HepG2 (cell line): ENCODE measurements around the gene ERF. TPM values are rescaled to one million over a fixed set of nuclear protein-coding genes. Genes with fewer than 3 reads are reported as not detected.

ENCODE experiments used
- BORCS8-MEF2B ChIP-seq: sonication (generic); formaldehyde crosslinking; IDR thresholded peaks from 2 replicates; pipeline ENCODE4 v1.8.0; 2022; ENCODE audit warnings: mild to moderate bottlenecking, missing genetic modification reagents
- CBX1 ChIP-seq: IDR thresholded peaks from one replicate; pipeline ENCODE4 v1.6.1; 2016; ENCODE audit warnings: antibody characterized with exemption, low read depth
- CBX5 ChIP-seq: sonication (generic); formaldehyde crosslinking; IDR thresholded peaks from 2 replicates; pipeline ENCODE4 v1.4.0; 2020; ENCODE audit warnings: missing genetic modification reagents, borderline replicate concordance
- GTF2F1 ChIP-seq: fragments of 150-350 bp; IDR thresholded peaks from 2 replicates; pipeline ENCODE4 v1.6.1; 2014; ENCODE audit warnings: low read length
- MTA3 ChIP-seq: sonication (generic); formaldehyde crosslinking; IDR thresholded peaks from 2 replicates; pipeline ENCODE4 v1.4.0; 2020; ENCODE audit warnings: missing genetic modification reagents
- NFIC ChIP-seq: IDR thresholded peaks from 2 replicates; pipeline ENCODE4 v1.6.1; 2012; ENCODE audit warnings: mild to moderate bottlenecking, low read length, inconsistent platforms
- NFYC ChIP-seq: IDR thresholded peaks from 2 replicates; pipeline ENCODE4 v1.6.1; 2016; ENCODE audit warnings: missing genetic modification reagents, missing compliant biosample characterization
- SMAD1 ChIP-seq: sonication (generic); formaldehyde crosslinking; IDR thresholded peaks from 2 replicates; pipeline ENCODE4 v1.4.0; 2020; ENCODE audit warnings: missing genetic modification reagents, low read depth, mild to moderate bottlenecking, borderline replicate concordance
- TARDBP ChIP-seq: sonication (generic); formaldehyde crosslinking; IDR thresholded peaks from 2 replicates; pipeline ENCODE4 v1.8.0; 2022; ENCODE audit warnings: mild to moderate bottlenecking, missing genetic modification reagents
- TCF7 ChIP-seq: sonication (generic); IDR thresholded peaks from 2 replicates; pipeline ENCODE4 v1.6.1; 2016; ENCODE audit warnings: antibody characterized with exemption, low read depth
- TFDP2 ChIP-seq: sonication (generic); formaldehyde crosslinking; IDR thresholded peaks from 2 replicates; pipeline ENCODE4 v1.4.0; 2020; ENCODE audit warnings: missing genetic modification reagents
- THAP11 ChIP-seq: IDR thresholded peaks from 2 replicates; pipeline ENCODE4 v1.6.1; 2016; ENCODE audit warnings: missing biosample characterization, missing genetic modification reagents
- TMF1 ChIP-seq: sonication (generic); formaldehyde crosslinking; IDR thresholded peaks from 2 replicates; pipeline ENCODE4 v1.8.1; 2022; ENCODE audit warnings: low read depth, missing genetic modification reagents
- ZBTB44 ChIP-seq: sonication (generic); formaldehyde crosslinking; IDR thresholded peaks from 2 replicates; pipeline ENCODE4 v1.4.0; 2020; ENCODE audit warnings: missing genetic modification reagents
- ZNF224 ChIP-seq: sonication (generic); formaldehyde crosslinking; IDR thresholded peaks from 2 replicates; pipeline ENCODE4 v1.5.0; 2020; ENCODE audit warnings: mild to moderate bottlenecking, missing genetic modification reagents
- ZNF350 ChIP-seq: sonication (generic); formaldehyde crosslinking; IDR thresholded peaks from 2 replicates; pipeline ENCODE4 v1.4.0; 2020; ENCODE audit warnings: mild to moderate bottlenecking, low read depth, missing genetic modification reagents, borderline replicate concordance
- polyA plus RNA-seq, 8 experiments: library from polyadenylated mRNA; depleted of rRNA in 3 of 8; stranded (reverse) in 7 of 8; unstranded in 1 of 8; fragments of >200 nt; fragmentation: Illumina TruSeq in 4 of 8; extraction: Trizol in 4 of 8; gene quantifications; 2 replicates each; pipeline versions ENCODE4 v1.2.1 to v1.2.3, GENCODE V29; 2011 to 2016; ENCODE audit warnings: low read depth in 4 of 8, missing spikeins in 1 of 8, mixed read lengths in 1 of 8; ENCODE audit not compliant: insufficient read depth in 1 of 8
- total RNA-seq, 5 experiments: library from RNA; depleted of rRNA; stranded (reverse); fragments of >200 nt; fragmentation: Illumina TruSeq; extraction: Trizol; gene quantifications; 2 replicates each; pipeline ENCODE4 v1.2.3, GENCODE V29; 2016; ENCODE audit warnings: low read depth in 1 of 5
- TF ChIP-seq, protein P1 (sequence below): sonication (generic); formaldehyde crosslinking; IDR thresholded peaks from 2 replicates; pipeline ENCODE4 v1.5.1; 2020; ENCODE audit warnings: missing genetic modification reagents, mild to moderate bottlenecking, borderline replicate concordance
- TF ChIP-seq, protein P2 (sequence below): sonication (generic); formaldehyde crosslinking; conservative IDR thresholded peaks from 2 replicates; pipeline ENCODE4 v1.8.0; 2022; ENCODE audit warnings: mild to moderate bottlenecking, moderate library complexity, missing genetic modification reagents
- TF ChIP-seq, protein P3 (sequence below): IDR thresholded peaks from 2 replicates; pipeline ENCODE4 v1.6.1; 2016
- TF ChIP-seq, protein P4 (sequence below): sonication (generic); formaldehyde crosslinking; IDR thresholded peaks from 2 replicates; pipeline ENCODE4 v1.8.1; 2023; ENCODE audit warnings: missing genetic modification reagents, inconsistent platforms, borderline replicate concordance

Gene ERF
- total and polyA plus RNA-seq, 2 of the 13 experiments (the other 11 are each of a cell fraction or from before 2014, with no cell fraction given) = 67.1 to 69.9 TPM

DNA sequence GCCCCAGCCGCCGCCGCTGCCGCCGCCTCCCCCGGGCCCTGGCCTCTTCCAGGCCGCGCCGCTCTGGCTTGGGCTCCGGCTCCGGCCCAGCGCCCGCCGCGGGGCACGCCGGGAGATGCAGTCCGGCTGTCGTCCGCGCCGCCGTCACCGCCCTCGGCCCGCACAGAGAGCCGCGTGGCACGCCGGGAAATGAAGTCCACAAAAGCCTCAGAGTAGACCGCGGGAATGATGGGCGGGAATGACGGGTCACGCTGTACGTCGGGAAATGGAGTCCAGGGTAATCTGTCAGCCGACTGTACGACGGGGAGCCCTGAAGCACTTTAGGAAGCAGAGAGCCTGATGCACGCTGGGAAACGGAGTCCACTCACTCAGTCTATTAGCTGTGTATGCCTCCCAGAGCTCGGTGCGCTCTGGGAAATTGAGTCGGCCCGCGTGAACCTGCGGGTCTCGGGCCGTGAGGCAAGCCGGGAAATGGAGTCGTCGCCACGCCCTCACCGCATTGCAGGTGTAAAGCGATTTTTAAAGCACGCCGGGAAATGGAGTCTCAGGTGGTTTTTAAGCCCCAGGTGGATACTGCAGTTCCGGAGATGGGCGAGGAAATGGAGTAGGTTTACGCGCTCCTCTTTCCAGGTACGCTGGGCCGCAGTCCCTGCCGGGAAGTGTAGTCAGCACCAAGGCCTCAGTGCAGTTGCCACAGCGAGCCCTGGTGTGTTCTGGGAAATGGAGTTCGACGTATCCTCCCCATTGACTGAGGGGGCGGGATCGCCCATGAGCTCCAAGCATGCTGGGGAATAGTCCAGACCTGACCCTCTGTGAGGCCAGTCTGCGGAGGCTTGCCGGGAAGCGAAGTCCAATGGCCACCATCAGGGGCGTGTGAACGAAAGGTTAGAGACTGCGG lies 12.2 kb downstream of the ERF start, which contains the start of gene GSK3A (continued):
- no peak for TF ChIP-seq ZBTB44 (CRISPR knock-in tag)
- peak; percentile 21 for TF ChIP-seq CBX1
- 0 out of 2 replicates have a peak, but pooled peaks have one; percentile 39 for TF ChIP-seq ZNF224 (CRISPR knock-in tag)
- 0 out of 2 replicates have a peak, but pooled peaks have one; percentile 21 for TF ChIP-seq TCF7
- no peak; the same call in 1 of the 2 replicates for TF ChIP-seq CBX5 (CRISPR knock-in tag)
- TF ChIP-seq, protein P1, sequence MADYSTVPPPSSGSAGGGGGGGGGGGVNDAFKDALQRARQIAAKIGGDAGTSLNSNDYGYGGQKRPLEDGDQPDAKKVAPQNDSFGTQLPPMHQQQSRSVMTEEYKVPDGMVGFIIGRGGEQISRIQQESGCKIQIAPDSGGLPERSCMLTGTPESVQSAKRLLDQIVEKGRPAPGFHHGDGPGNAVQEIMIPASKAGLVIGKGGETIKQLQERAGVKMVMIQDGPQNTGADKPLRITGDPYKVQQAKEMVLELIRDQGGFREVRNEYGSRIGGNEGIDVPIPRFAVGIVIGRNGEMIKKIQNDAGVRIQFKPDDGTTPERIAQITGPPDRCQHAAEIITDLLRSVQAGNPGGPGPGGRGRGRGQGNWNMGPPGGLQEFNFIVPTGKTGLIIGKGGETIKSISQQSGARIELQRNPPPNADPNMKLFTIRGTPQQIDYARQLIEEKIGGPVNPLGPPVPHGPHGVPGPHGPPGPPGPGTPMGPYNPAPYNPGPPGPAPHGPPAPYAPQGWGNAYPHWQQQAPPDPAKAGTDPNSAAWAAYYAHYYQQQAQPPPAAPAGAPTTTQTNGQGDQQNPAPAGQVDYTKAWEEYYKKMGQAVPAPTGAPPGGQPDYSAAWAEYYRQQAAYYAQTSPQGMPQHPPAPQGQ (CRISPR knock-in tag) = no peak
- TF ChIP-seq BORCS8-MEF2B (CRISPR knock-in tag) = no peak
- TF ChIP-seq THAP11 (CRISPR knock-in tag) = peak; percentile 97
- TF ChIP-seq NFYC = no peak; the same call in none of the 2 replicates
- TF ChIP-seq, protein P2, sequence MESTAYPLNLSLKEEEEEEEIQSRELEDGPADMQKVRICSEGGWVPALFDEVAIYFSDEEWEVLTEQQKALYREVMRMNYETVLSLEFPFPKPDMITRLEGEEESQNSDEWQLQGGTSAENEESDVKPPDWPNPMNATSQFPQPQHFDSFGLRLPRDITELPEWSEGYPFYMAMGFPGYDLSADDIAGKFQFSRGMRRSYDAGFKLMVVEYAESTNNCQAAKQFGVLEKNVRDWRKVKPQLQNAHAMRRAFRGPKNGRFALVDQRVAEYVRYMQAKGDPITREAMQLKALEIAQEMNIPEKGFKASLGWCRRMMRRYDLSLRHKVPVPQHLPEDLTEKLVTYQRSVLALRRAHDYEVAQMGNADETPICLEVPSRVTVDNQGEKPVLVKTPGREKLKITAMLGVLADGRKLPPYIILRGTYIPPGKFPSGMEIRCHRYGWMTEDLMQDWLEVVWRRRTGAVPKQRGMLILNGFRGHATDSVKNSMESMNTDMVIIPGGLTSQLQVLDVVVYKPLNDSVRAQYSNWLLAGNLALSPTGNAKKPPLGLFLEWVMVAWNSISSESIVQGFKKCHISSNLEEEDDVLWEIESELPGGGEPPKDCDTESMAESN (CRISPR knock-in tag) = peak; percentile 82
- no peak for TF ChIP-seq TMF1 (CRISPR knock-in tag)
- TF ChIP-seq TARDBP (CRISPR knock-in tag) = peak; percentile 45; the same call in 1 of the 2 replicates
- TF ChIP-seq SMAD1 = no peak
- no peak for TF ChIP-seq GTF2F1
- no peak for TF ChIP-seq MTA3 (CRISPR knock-in tag)
- no peak for TF ChIP-seq NFIC
- TF ChIP-seq, protein P3, sequence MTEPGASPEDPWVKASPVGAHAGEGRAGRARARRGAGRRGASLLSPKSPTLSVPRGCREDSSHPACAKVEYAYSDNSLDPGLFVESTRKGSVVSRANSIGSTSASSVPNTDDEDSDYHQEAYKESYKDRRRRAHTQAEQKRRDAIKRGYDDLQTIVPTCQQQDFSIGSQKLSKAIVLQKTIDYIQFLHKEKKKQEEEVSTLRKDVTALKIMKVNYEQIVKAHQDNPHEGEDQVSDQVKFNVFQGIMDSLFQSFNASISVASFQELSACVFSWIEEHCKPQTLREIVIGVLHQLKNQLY (CRISPR knock-in tag) = peak; percentile 87
- TF ChIP-seq ZNF350 (CRISPR knock-in tag) = 0 out of 2 replicates have a peak, but pooled peaks have one; percentile 67
- peak; percentile 64 for TF ChIP-seq TFDP2 (CRISPR knock-in tag)
- TF ChIP-seq, protein P4, sequence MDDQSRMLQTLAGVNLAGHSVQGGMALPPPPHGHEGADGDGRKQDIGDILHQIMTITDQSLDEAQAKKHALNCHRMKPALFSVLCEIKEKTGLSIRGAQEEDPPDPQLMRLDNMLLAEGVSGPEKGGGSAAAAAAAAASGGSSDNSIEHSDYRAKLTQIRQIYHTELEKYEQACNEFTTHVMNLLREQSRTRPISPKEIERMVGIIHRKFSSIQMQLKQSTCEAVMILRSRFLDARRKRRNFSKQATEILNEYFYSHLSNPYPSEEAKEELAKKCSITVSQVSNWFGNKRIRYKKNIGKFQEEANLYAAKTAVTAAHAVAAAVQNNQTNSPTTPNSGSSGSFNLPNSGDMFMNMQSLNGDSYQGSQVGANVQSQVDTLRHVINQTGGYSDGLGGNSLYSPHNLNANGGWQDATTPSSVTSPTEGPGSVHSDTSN (CRISPR knock-in tag) = 0 out of 2 replicates have a peak, but pooled peaks have one; percentile 46
